22Rv1 (cell line): ENCODE measurements around the gene PGC.

Source experiments
- ZFX ChIP-seq: fragments of 450-650 bp; IDR thresholded peaks from 2 replicates; pipeline ENCODE4 v1.6.1; 2017; ENCODE audit warnings: antibody characterized with exemption, borderline replicate concordance
- TF ChIP-seq, protein P1 (sequence below): fragments of 450-650 bp; IDR thresholded peaks from 2 replicates; pipeline ENCODE4 v1.5.1; 2017; ENCODE audit warnings: mild to moderate bottlenecking

DNA sequence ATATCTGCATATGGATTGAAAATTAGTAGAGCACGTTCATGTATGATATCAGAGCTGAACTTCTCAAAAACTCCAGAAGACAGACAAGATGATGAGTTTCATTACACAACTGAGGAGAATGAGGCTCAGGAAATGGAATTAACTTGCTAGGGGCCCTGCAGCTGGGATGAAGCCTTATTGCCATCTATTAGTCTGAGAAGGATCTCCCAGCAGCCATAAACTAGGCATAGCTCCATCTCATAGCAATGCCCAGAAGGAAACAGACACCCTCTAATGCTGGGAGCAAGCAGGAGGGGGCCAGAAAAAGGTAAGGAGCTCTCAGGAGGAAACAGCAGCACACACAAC, 29.8 kb downstream of the PGC start:
- TF ChIP-seq, protein P1, sequence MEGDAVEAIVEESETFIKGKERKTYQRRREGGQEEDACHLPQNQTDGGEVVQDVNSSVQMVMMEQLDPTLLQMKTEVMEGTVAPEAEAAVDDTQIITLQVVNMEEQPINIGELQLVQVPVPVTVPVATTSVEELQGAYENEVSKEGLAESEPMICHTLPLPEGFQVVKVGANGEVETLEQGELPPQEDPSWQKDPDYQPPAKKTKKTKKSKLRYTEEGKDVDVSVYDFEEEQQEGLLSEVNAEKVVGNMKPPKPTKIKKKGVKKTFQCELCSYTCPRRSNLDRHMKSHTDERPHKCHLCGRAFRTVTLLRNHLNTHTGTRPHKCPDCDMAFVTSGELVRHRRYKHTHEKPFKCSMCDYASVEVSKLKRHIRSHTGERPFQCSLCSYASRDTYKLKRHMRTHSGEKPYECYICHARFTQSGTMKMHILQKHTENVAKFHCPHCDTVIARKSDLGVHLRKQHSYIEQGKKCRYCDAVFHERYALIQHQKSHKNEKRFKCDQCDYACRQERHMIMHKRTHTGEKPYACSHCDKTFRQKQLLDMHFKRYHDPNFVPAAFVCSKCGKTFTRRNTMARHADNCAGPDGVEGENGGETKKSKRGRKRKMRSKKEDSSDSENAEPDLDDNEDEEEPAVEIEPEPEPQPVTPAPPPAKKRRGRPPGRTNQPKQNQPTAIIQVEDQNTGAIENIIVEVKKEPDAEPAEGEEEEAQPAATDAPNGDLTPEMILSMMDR: no peak
- no peak for TF ChIP-seq ZFX
